ENCODE results near the gene CLIP3.
A peak's percentile ranks its signal among the peaks of the same experiment; 100 is the strongest.
"Not testable (repeated sequence)": the region's sequence is repeated elsewhere in the genome, so short reads cannot be mapped to it uniquely, and the experiment has no call there.

Gene CLIP3

GRCh38 chr19:36054733-36055686, 22.3 kb upstream of the CLIP3 start, which contains the start of gene WDR62:
Gene WDR62, plus strand, starts transcription at chr19:36054897. Its CDS starts 75 bp downstream, at chr19:36054972.
- DNase-seq (ENCODE audit: insufficient read length, low spot score), result peak; percentile 98
- TF ChIP-seq POLR2A (IDR thresholded peaks at IDR 0.05; ENCODE audit: low read depth, low read length), result peak; percentile 83
- FAIRE-seq, result no peak

- FAIRE-seq, result peak; percentile 67
Measured at GRCh38 chr19:36054119-36054732, 21.6 kb upstream of the CLIP3 start, which contains the start of gene THAP8. Gene THAP8, minus strand, starts transcription at chr19:36054285. Its CDS starts 68 bp downstream, at chr19:36054217.

GRCh38 chr19:36051637-36052036, 19.0 kb upstream of the CLIP3 start:
- DNase-seq (ENCODE audit: insufficient read length, low spot score) (no peak), FAIRE-seq (no peak)
- no peak for TF ChIP-seq POLR2A (IDR thresholded peaks at IDR 0.05; ENCODE audit: low read depth, low read length)

More at GRCh38 chr19:36054119-36054732, 21.6 kb upstream of the CLIP3 start, which contains the start of gene THAP8:
- TF ChIP-seq POLR2A (IDR thresholded peaks at IDR 0.05; ENCODE audit: low read depth, low read length), result peak; percentile 62
- DNase-seq (ENCODE audit: insufficient read length, low spot score), result peak; percentile 99

GRCh38 chr19:36051236-36051635, 18.6 kb upstream of the CLIP3 start:
- FAIRE-seq, result no peak
- DNase-seq (ENCODE audit: insufficient read length, low spot score), result no peak
- TF ChIP-seq POLR2A (IDR thresholded peaks at IDR 0.05; ENCODE audit: low read depth, low read length), result no peak

- TF ChIP-seq POLR2A (IDR thresholded peaks at IDR 0.05; ENCODE audit: low read depth, low read length), result no peak
- DNase-seq (ENCODE audit: insufficient read length, low spot score) (no peak), FAIRE-seq (no peak)
Measured at GRCh38 chr19:36049080-36049698, 16.5 kb upstream of the CLIP3 start.

- FAIRE-seq (no peak), DNase-seq (ENCODE audit: insufficient read length, low spot score) (no peak)
- no peak for TF ChIP-seq POLR2A (IDR thresholded peaks at IDR 0.05; ENCODE audit: low read depth, low read length)
Measured at GRCh38 chr19:36047835-36048234, 15.2 kb upstream of the CLIP3 start.

- no peak for FAIRE-seq
- no peak for TF ChIP-seq POLR2A (IDR thresholded peaks at IDR 0.05; ENCODE audit: low read depth, low read length)
- no peak for DNase-seq (ENCODE audit: insufficient read length, low spot score)
Measured at GRCh38 chr19:36046443-36047050, 13.9 kb upstream of the CLIP3 start.

- DNase-seq (ENCODE audit: insufficient read length, low spot score), result no peak
- FAIRE-seq, result no peak
- TF ChIP-seq POLR2A (IDR thresholded peaks at IDR 0.05; ENCODE audit: low read depth, low read length), result no peak
Measured at GRCh38 chr19:36043952-36044351, 11.3 kb upstream of the CLIP3 start.

- DNase-seq (ENCODE audit: insufficient read length, low spot score) (no peak), FAIRE-seq (peak; percentile 84)
- no peak for TF ChIP-seq POLR2A (IDR thresholded peaks at IDR 0.05; ENCODE audit: low read depth, low read length)
Measured at GRCh38 chr19:36041831-36042230, 9.2 kb upstream of the CLIP3 start.

GRCh38 chr19:36041092-36041491, 8.4 kb upstream of the CLIP3 start:
- DNase-seq (ENCODE audit: insufficient read length, low spot score); FAIRE-seq: not testable (repeated sequence)

GRCh38 chr19:36040495-36040894, 7.8 kb upstream of the CLIP3 start:
- DNase-seq (ENCODE audit: insufficient read length, low spot score) (no peak), FAIRE-seq (no peak)
- no peak for TF ChIP-seq POLR2A (IDR thresholded peaks at IDR 0.05; ENCODE audit: low read depth, low read length)

- FAIRE-seq (no peak), DNase-seq (ENCODE audit: insufficient read length, low spot score) (no peak)
- no peak for TF ChIP-seq POLR2A (IDR thresholded peaks at IDR 0.05; ENCODE audit: low read depth, low read length)
Measured at GRCh38 chr19:36031308-36031707, 1.4 kb downstream of the CLIP3 start.

- DNase-seq (ENCODE audit: insufficient read length, low spot score), result no peak
- no peak for TF ChIP-seq POLR2A (IDR thresholded peaks at IDR 0.05; ENCODE audit: low read depth, low read length)
- FAIRE-seq, result no peak
Measured at GRCh38 chr19:36030264-36031148, 2.2 kb downstream of the CLIP3 start.
